ENCODE results near the gene LYL1. TPM values are rescaled to one million over a fixed set of nuclear protein-coding genes. Genes with fewer than 3 reads are reported as not detected.

LYL1 gene
- total RNA-seq, 4 donors from 2014 or later, result 21.1 to 43.5 (median 25.8) TPM

DNA sequence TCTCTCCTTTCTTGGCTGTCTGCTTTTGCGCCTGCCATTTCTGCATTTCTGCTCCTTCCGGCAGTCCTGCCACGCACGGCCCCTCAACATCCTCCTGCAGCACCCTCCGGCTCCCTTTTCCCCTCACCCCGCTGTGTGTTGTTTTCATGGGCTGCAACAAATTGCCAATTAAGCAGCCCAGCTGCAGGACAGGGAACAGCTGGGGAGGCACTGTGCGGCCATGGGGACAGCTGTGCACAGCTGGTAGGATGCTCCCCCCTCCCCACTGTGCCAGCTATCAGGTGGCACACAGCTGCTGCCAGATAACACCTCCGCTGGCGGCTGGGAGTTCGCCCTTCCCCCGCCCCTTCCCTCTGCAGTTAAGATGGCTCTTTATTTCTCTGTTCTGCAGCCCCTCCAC, 25.4 kb downstream of the LYL1 start:
- peak overlapping the region in 2 of 4 donors; percentile 67 to 84 for H3K27ac ChIP-seq
- TF ChIP-seq, protein P1, sequence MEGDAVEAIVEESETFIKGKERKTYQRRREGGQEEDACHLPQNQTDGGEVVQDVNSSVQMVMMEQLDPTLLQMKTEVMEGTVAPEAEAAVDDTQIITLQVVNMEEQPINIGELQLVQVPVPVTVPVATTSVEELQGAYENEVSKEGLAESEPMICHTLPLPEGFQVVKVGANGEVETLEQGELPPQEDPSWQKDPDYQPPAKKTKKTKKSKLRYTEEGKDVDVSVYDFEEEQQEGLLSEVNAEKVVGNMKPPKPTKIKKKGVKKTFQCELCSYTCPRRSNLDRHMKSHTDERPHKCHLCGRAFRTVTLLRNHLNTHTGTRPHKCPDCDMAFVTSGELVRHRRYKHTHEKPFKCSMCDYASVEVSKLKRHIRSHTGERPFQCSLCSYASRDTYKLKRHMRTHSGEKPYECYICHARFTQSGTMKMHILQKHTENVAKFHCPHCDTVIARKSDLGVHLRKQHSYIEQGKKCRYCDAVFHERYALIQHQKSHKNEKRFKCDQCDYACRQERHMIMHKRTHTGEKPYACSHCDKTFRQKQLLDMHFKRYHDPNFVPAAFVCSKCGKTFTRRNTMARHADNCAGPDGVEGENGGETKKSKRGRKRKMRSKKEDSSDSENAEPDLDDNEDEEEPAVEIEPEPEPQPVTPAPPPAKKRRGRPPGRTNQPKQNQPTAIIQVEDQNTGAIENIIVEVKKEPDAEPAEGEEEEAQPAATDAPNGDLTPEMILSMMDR (IDR thresholded peaks at IDR 0.05), result no peak
- TF ChIP-seq EP300 (IDR thresholded peaks at IDR 0.05), result no peak
- no peak for TF ChIP-seq POLR2A (IDR thresholded peaks at IDR 0.05)
- no peaks in the 10 kb centered on the region for H3K9me3 ChIP-seq
- 77 to 79% methylated on average over 11 of the region's 11 CpGs for WGBS, 2 donors
- H3K27me3 ChIP-seq, result no peaks in the 10 kb centered on the region
- no peak overlapping the region for H3K4me3 ChIP-seq
- H3K36me3 ChIP-seq, result peaks cover 0 to 71% (median 0%) of the 10 kb centered on the region in 3 donors
- no peak for DNase-seq (ENCODE audit: low spot score in 2 of 2)
- peaks cover 0 to 84% (median 46%) of the 10 kb centered on the region in 4 donors for H3K4me1 ChIP-seq

DNA sequence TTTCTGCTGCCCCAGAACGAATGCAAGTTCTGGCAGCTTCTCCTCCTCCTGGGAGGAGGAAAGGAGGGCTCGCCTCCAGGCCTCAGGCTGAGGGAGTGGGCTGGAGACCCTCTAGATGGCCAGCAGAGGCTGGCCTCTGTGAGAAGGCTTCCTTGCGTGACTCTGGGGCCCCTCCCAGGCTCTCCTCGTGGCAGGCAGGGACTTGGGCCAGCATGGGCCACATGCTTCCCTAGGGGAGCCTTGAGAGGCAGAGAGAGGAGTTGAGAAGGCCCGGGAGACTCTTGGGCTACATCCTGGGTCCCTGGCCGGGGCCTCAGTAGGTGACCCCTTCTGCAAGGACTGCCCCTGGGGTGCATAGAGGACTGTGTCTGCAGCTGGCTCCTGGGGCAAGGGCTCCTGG, 25.9 kb downstream of the LYL1 start:
- Histone ChIP-seq H3K4me3 (no peak overlapping the region), H3K4me1 (peaks cover 0 to 84% (median 44%) of the 10 kb centered on the region in 4 donors), H3K27me3 (no peaks in the 10 kb centered on the region), H3K36me3 (peaks cover 0 to 66% (median 0%) of the 10 kb centered on the region in 3 donors), H3K27ac (peak overlapping the region in 2 of 4 donors; percentile 67 to 84), H3K9me3 (no peaks in the 10 kb centered on the region)
- no peak for DNase-seq (ENCODE audit: low spot score in 2 of 2)
- TF ChIP-seq, protein P1 (IDR thresholded peaks at IDR 0.05), result no peak
- TF ChIP-seq EP300 (IDR thresholded peaks at IDR 0.05) (no peak), POLR2A (IDR thresholded peaks at IDR 0.05) (no peak)
- 37 to 41% methylated on average over 3 to 4 of the region's 6 CpGs for WGBS, 2 donors

DNA sequence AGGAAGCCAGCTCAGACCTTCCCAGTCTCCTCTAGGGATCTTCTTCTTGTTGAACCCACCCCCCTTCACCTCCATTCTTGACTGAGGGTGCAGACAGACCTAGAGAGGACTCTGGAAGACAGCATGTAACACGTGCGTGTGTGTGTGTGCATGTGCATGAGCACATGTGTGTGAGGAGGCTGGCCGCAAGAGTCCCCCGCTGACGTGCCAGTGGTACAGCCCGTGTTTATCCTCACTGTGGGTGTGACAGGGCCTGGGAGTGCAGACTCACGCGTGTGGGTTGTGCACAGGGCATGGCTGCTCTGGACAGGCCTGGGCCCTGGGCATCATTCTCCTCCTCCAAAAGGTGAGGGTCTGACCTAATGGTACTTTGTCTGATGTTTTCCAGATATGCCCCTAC, 26.3 kb downstream of the LYL1 start:
- H3K9me3 ChIP-seq, result no peaks in the 10 kb centered on the region
- no peak for DNase-seq (ENCODE audit: low spot score in 2 of 2)
- no peaks in the 10 kb centered on the region for H3K27me3 ChIP-seq
- peak overlapping the region in 2 of 4 donors; percentile 67 to 84 for H3K27ac ChIP-seq
- H3K36me3 ChIP-seq, result peaks cover 0 to 62% (median 0%) of the 10 kb centered on the region in 3 donors
- TF ChIP-seq, protein P1 (IDR thresholded peaks at IDR 0.05), result no peak
- TF ChIP-seq EP300 (IDR thresholded peaks at IDR 0.05) (no peak), POLR2A (IDR thresholded peaks at IDR 0.05) (no peak)
- peaks cover 0 to 84% (median 43%) of the 10 kb centered on the region in 4 donors for H3K4me1 ChIP-seq
- no peak overlapping the region for H3K4me3 ChIP-seq
- 53 to 70% methylated on average over 8 of the region's 8 CpGs for WGBS, 2 donors

DNA sequence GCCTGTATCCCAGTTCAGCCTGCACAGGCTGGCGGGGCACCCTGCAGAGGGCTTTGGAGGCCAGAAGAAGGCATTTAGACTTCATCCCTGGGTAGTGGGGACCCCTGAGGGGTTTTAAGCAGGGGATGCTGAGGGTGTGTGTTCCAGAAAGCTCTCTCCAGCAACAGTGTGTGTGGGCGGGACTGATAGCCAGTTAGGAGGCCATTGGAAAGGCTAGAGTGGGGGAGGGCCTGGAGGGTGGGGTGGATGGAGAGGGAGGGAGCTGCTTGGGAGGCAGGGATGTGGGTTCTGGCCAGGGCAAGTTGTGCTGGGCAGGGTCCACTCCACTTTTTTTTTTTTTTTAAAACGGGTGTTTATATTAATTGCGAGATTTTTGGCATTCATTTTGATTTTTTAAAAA, 28.3 kb downstream of the LYL1 start:
- Histone ChIP-seq H3K36me3 (peaks cover 0 to 50% (median 0%) of the 10 kb centered on the region in 3 donors), H3K27ac (peak overlapping the region in 2 of 4 donors; percentile 55 to 80), H3K4me3 (no peak overlapping the region), H3K9me3 (no peaks in the 10 kb centered on the region), H3K27me3 (no peaks in the 10 kb centered on the region), H3K4me1 (peaks cover 0 to 94% (median 54%) of the 10 kb centered on the region in 4 donors)
- TF ChIP-seq, protein P1 (IDR thresholded peaks at IDR 0.05), result no peak
- no peak for TF ChIP-seq EP300 (IDR thresholded peaks at IDR 0.05)
- TF ChIP-seq POLR2A (IDR thresholded peaks at IDR 0.05), result no peak
- DNase-seq (ENCODE audit: low spot score in 2 of 2), result no peak
- WGBS, 2 donors, result 57 to 60% methylated on average over 4 of the region's 4 CpGs

GRCh38 chr19:13073263-13073662, 29.4 kb downstream of the LYL1 start:
- no peak for TF ChIP-seq EP300 (IDR thresholded peaks at IDR 0.05)
- TF ChIP-seq, protein P1 (IDR thresholded peaks at IDR 0.05), result no peak
- no peak for TF ChIP-seq POLR2A (IDR thresholded peaks at IDR 0.05)
- peaks cover 0 to 94% (median 55%) of the 10 kb centered on the region in 4 donors for H3K4me1 ChIP-seq

More at GRCh38 chr19:13073263-13073662, 29.4 kb downstream of the LYL1 start:
- peaks cover 0 to 42% (median 0%) of the 10 kb centered on the region in 3 donors for H3K36me3 ChIP-seq
- H3K4me3 ChIP-seq, result no peak overlapping the region
- H3K9me3 ChIP-seq, result no peaks in the 10 kb centered on the region
- DNase-seq (ENCODE audit: low spot score in 2 of 2), result no peak
- peak overlapping the region in 2 of 4 donors; percentile 80 to 83 for H3K27ac ChIP-seq
- WGBS, 2 donors, result 66 to 73% methylated on average over 5 of the region's 5 CpGs
- H3K27me3 ChIP-seq, result no peaks in the 10 kb centered on the region
